DND-41 (cell line): ENCODE data around the gene SLC30A7.

ENCODE experiments used
- EZH2 ChIP-seq: IDR thresholded peaks from 3 replicates; pipeline ENCODE4 v1.6.1; 2012; ENCODE audit warnings: borderline replicate concordance, low read depth, mild to moderate bottlenecking, moderate library complexity, low read length, inconsistent platforms; ENCODE audit not compliant: severe bottlenecking
- TF ChIP-seq, protein P1 (sequence below): IDR thresholded peaks from 2 replicates; pipeline ENCODE4 v1.5.1; 2012; ENCODE audit warnings: borderline replicate concordance, low read length, moderate library complexity, mild to moderate bottlenecking; ENCODE audit not compliant: poor library complexity, severe bottlenecking; ENCODE audit errors: extremely low read depth

DNA sequence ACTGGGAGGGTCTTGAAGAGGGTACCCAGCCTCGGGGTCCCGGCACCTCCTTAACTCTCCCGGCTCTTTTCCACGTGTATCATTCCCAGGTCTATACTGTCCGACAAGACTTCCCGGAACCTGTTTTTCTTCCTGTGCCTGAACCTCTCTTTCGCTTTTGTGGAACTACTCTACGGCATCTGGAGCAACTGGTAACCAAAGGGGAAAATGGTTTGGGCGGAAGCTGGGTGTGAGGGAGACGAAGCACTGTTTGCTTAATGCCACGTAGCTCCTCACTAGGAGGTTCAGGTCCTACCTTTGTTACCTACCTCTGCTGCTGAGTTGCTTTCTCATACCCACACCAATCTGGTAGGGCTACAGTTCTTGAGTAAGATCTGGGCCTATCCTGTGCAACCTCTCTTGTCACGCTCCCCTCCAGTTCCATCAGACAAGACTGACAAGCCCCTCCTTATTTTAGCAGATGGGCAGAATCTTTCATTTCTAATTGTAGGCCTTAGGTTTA, 642 bp downstream of the SLC30A7 start:
- TF ChIP-seq, protein P1, sequence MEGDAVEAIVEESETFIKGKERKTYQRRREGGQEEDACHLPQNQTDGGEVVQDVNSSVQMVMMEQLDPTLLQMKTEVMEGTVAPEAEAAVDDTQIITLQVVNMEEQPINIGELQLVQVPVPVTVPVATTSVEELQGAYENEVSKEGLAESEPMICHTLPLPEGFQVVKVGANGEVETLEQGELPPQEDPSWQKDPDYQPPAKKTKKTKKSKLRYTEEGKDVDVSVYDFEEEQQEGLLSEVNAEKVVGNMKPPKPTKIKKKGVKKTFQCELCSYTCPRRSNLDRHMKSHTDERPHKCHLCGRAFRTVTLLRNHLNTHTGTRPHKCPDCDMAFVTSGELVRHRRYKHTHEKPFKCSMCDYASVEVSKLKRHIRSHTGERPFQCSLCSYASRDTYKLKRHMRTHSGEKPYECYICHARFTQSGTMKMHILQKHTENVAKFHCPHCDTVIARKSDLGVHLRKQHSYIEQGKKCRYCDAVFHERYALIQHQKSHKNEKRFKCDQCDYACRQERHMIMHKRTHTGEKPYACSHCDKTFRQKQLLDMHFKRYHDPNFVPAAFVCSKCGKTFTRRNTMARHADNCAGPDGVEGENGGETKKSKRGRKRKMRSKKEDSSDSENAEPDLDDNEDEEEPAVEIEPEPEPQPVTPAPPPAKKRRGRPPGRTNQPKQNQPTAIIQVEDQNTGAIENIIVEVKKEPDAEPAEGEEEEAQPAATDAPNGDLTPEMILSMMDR: no peak
- TF ChIP-seq EZH2: no peak
